T-cell (primary cell): ENCODE results near the gene ALDOA. TPM values are rescaled to one million over a fixed set of nuclear protein-coding genes. Genes with fewer than 3 reads are reported as not detected.
A peak's percentile ranks its signal among the peaks of the same experiment; 100 is the strongest.

ENCODE experiments used
- ATAC-seq, 4 experiments: fragments of 200-7000 bp in 3 of 4; fragments of 150-1000 bp in 1 of 4; cut with Tn5 transposase; replicated peaks in 1 of 4; 1 replicate in 3 of 4; 2 replicates in 1 of 4; pipeline ENCODE4 v1.10.0; 2021; ENCODE audit warnings: moderate library complexity in 3 of 4, mild to moderate bottlenecking in 2 of 4, moderate number of reproducible peaks in 1 of 4
- CTCF ChIA-PET, 2 donors: fragments of 300-600 bp; sonication (Branson Sonifier 250); formaldehyde crosslinking; loops; one replicate each; lab custom pipeline; 2022; ENCODE audit warnings: antibody characterized with exemption in 2 of 2; lab: Charles Lee
- POLR2A ChIA-PET, 2 donors: fragments of 300-600 bp; sonication (Branson Sonifier 250); formaldehyde crosslinking; loops; one replicate each; lab custom pipeline; 2022; ENCODE audit warnings: antibody characterized with exemption in 2 of 2; lab: Charles Lee
- DNase-seq, 35 experiments: peaks; one replicate each; pipeline versions ENCODE4 v3.0.0 to v3.0.0-alpha.2; 2013 to 2023
- H3K27ac ChIP-seq: one replicate; pipeline ENCODE4 v1.5.1; 2013; ENCODE audit warnings: low read length
- H3K27me3 ChIP-seq, 2 experiments: replicated peaks in 1 of 2; 1 replicate in 1 of 2; 2 replicates in 1 of 2; pipeline versions ENCODE4 v1.6.1 to v1.7.0; 2013; ENCODE audit warnings: low read length in 1 of 2, mixed read lengths in 1 of 2; ENCODE audit not compliant: control insufficient read depth in 2 of 2, insufficient read depth in 2 of 2; ENCODE audit errors: extremely low read depth in 1 of 2
- H3K36me3 ChIP-seq, 2 donors: 1 replicate in 1 of 2; 2 replicates in 1 of 2; pipeline versions ENCODE4 v1.6.1 to v1.7.0; 2013; ENCODE audit warnings: low read length in 1 of 2; ENCODE audit not compliant: control insufficient read depth in 2 of 2, insufficient read depth in 1 of 2; ENCODE audit errors: extremely low read depth in 1 of 2
- H3K4me1 ChIP-seq, 2 experiments: 1 replicate in 1 of 2; 2 replicates in 1 of 2; pipeline versions ENCODE4 v1.6.1 to v1.7.0; 2013; ENCODE audit warnings: low read length in 2 of 2, mixed read lengths in 1 of 2; ENCODE audit not compliant: insufficient read depth in 2 of 2, control insufficient read depth in 1 of 2; ENCODE audit errors: extremely low read depth in 1 of 2
- H3K4me3 ChIP-seq, 2 donors: 1 replicate in 1 of 2; 2 replicates in 1 of 2; pipeline versions ENCODE4 v1.5.1 to v1.7.0; 2013; ENCODE audit warnings: mild to moderate bottlenecking in 2 of 2, low read length in 1 of 2, moderate library complexity in 1 of 2; ENCODE audit not compliant: control insufficient read depth in 1 of 2; ENCODE audit errors: extremely low read depth in 1 of 2
- H3K9me3 ChIP-seq: 2 replicates; pipeline ENCODE4 v1.7.0; 2013
- H3K27ac Mint-ChIP-seq, 2 donors: one replicate each; pipeline ENCODE4 v1.8.0; 2020 to 2021; ENCODE audit warnings: mild to moderate bottlenecking in 2 of 2, mixed read lengths in 2 of 2
- H3K27me3 Mint-ChIP-seq, 2 donors: one replicate each; pipeline ENCODE4 v1.8.0; 2021 to 2022; ENCODE audit warnings: mixed read lengths in 2 of 2
- H3K36me3 Mint-ChIP-seq: one replicate; pipeline ENCODE4 v1.8.0; 2021; ENCODE audit warnings: mixed read lengths
- H3K4me1 Mint-ChIP-seq, 3 donors: one replicate each; pipeline ENCODE4 v1.8.0; 2020 to 2022; ENCODE audit warnings: mixed read lengths in 3 of 3, mild to moderate bottlenecking in 1 of 3
- H3K4me3 Mint-ChIP-seq, 3 donors: one replicate each; pipeline ENCODE4 v1.8.0; 2020 to 2022; ENCODE audit warnings: mild to moderate bottlenecking in 3 of 3, mixed read lengths in 3 of 3, moderate library complexity in 3 of 3
- H3K9me3 Mint-ChIP-seq, 3 donors: one replicate each; pipeline ENCODE4 v1.8.0; 2020 to 2022; ENCODE audit warnings: mixed read lengths in 3 of 3
- WGBS: methylation state at CpG from one replicate; pipeline ENCODE4 v1.1.5; 2013; ENCODE audit warnings: missing lambda C conversion rate; ENCODE audit not compliant: insufficient coverage; 5-methylcytosine and 5-hydroxymethylcytosine counted together
- total RNA-seq, 35 experiments: library from RNA in 6 of 35; stranded (reverse) in 6 of 35; fragments of 120-200 nt in 1 of 35; gene quantifications; one replicate each; pipeline versions ENCODE4 v1.2.1 to v1.2.4 and lab custom pipeline; 2013 to 2026

The ALDOA gene
- total RNA-seq, 5 donors from 2014 or later (not counting 1 experiment from before 2014, with no cell fraction given) = 367 to 715 (median 567) TPM

DNA sequence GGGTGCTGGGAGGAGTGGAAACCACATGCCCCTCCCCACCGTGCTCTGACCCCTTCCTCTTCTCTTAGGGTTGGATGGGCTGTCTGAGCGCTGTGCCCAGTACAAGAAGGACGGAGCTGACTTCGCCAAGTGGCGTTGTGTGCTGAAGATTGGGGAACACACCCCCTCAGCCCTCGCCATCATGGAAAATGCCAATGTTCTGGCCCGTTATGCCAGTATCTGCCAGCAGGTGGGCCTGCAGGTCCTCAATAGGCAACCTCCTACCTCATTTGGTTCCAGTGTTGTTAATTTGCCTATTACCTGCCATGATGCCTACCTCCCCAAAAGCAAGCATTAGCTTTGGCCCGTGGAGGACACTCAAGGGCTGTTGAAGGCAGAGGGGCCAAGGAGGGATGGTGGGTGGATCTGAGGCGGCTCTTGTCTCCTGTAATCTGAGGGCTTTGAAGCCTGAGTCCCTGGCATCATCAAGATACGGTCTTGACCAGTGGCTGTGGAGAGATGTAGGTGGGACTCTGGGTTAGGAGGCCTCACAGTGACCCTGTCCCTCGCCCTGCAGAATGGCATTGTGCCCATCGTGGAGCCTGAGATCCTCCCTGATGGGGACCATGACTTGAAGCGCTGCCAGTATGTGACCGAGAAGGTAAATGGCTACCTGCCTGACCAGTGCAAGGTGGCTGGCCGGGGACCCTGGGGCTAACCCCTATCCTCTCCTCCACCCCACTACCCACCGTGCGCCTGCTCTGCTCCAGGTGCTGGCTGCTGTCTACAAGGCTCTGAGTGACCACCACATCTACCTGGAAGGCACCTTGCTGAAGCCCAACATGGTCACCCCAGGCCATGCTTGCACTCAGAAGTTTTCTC lies 3.4 kb downstream of the ALDOA start:
- H3K27ac Mint-ChIP-seq = peak overlapping the region; percentile 77 to 78
- H3K4me1 Mint-ChIP-seq = peaks cover 26 to 39% (median 34%) of the 10 kb centered on the region in 3 donors
- DNase-seq = peak in 34 of 35 experiments; percentile 18 to 75 (median 57)
- WGBS = 88% methylated on average over 14 of the region's 17 CpGs
- H3K4me3 Mint-ChIP-seq = peak overlapping the region; percentile 42 to 64 (median 54)
- peaks cover 38% of the 10 kb centered on the region for H3K36me3 Mint-ChIP-seq
- Histone ChIP-seq H3K4me3 (no peak overlapping the region), H3K27me3 (no peaks in the 10 kb centered on the region), H3K9me3 (no peaks in the 10 kb centered on the region), H3K36me3 (peaks cover 14 to 55% of the 10 kb centered on the region in 2 donors), H3K4me1 (peaks cover 11 to 52% of the 10 kb centered on the region in 2 experiments), H3K27ac (peak overlapping the region; percentile 30)
- H3K27me3 Mint-ChIP-seq = no peaks in the 10 kb centered on the region
- POLR2A ChIA-PET = no interaction called here
- no peaks in the 10 kb centered on the region for H3K9me3 Mint-ChIP-seq
- CTCF ChIA-PET = interaction anchor here in 1 of 2 donors (0.7 kb wide), 1 partner anchor 22 kb away, joined by 3 read pairs; no protein-coding TSS in a partner anchor
- ATAC-seq = no peak

DNA sequence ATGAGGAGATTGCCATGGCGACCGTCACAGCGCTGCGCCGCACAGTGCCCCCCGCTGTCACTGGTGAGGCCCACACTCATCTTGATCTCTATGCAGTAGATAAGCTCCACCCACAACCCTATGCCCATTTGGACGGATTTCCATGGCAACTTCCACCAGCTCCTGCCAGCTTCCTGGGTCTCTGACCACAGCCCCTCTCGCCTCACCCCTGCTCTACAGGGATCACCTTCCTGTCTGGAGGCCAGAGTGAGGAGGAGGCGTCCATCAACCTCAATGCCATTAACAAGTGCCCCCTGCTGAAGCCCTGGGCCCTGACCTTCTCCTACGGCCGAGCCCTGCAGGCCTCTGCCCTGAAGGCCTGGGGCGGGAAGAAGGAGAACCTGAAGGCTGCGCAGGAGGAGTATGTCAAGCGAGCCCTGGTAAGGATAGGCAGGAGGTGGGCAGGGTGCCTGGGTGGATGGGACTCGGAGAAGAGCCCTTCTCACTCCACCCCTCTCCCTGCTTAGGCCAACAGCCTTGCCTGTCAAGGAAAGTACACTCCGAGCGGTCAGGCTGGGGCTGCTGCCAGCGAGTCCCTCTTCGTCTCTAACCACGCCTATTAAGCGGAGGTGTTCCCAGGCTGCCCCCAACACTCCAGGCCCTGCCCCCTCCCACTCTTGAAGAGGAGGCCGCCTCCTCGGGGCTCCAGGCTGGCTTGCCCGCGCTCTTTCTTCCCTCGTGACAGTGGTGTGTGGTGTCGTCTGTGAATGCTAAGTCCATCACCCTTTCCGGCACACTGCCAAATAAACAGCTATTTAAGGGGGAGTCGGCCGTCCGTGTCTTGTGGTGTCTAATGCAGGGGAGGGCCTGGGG lies 4.3 kb downstream of the ALDOA start:
- H3K36me3 Mint-ChIP-seq = peaks cover 38% of the 10 kb centered on the region
- H3K4me1 ChIP-seq = peaks cover 12 to 46% of the 10 kb centered on the region in 2 experiments
- H3K36me3 ChIP-seq = peaks cover 14 to 55% of the 10 kb centered on the region in 2 donors
- H3K4me3 ChIP-seq = no peak overlapping the region
- no peak for ATAC-seq
- CTCF ChIA-PET = no interaction called here
- H3K4me3 Mint-ChIP-seq = peak overlapping the region in 2 of 3 donors; percentile 11 to 31
- H3K4me1 Mint-ChIP-seq = peaks cover 21 to 41% (median 37%) of the 10 kb centered on the region in 3 donors
- WGBS = 95% methylated on average over 8 of the region's 31 CpGs
- H3K27me3 ChIP-seq = no peaks in the 10 kb centered on the region
- H3K27me3 Mint-ChIP-seq = no peaks in the 10 kb centered on the region
- no peak for DNase-seq
- H3K27ac Mint-ChIP-seq = peak overlapping the region in 1 of 2 donors; percentile 39
- POLR2A ChIA-PET = no interaction called here
- no peaks in the 10 kb centered on the region for H3K9me3 Mint-ChIP-seq
- no peaks in the 10 kb centered on the region for H3K9me3 ChIP-seq
- no peak overlapping the region for H3K27ac ChIP-seq

DNA sequence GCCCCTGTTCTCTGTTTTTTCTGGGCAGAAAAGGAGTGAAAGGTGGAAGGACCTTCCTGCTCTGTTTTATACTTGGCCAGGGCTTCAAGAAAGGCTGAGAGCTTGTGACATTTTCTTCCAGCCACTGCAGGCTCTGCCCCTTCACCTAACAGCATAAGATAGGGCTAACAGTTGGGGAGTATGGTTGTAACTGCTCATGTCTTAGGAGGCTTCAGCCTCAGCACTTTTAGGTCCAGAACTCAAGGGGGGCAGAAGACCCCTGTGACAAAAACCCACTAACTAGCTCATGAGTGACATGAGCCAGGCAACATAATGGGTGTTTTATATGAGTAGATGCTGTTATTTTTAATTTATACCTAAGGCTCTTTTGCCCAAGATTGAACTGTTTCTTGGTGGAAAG lies 4.9 kb downstream of the ALDOA start:
- Histone ChIP-seq H3K27me3 (no peaks in the 10 kb centered on the region), H3K9me3 (no peaks in the 10 kb centered on the region), H3K27ac (no peak overlapping the region), H3K4me3 (no peak overlapping the region), H3K36me3 (peaks cover 14 to 55% of the 10 kb centered on the region in 2 donors), H3K4me1 (peaks cover 16 to 52% of the 10 kb centered on the region in 2 experiments)
- Mint-ChIP-seq H3K27ac (peak overlapping the region in 1 of 2 donors; percentile 28), H3K36me3 (peaks cover 38% of the 10 kb centered on the region), H3K27me3 (no peaks in the 10 kb centered on the region), H3K4me3 (no peak overlapping the region), H3K9me3 (no peaks in the 10 kb centered on the region), H3K4me1 (peaks cover 22 to 46% (median 42%) of the 10 kb centered on the region in 3 donors)
- ATAC-seq (no peak), DNase-seq (no peak)
- ChIA-PET POLR2A (no interaction called here), CTCF (no interaction called here)

DNA sequence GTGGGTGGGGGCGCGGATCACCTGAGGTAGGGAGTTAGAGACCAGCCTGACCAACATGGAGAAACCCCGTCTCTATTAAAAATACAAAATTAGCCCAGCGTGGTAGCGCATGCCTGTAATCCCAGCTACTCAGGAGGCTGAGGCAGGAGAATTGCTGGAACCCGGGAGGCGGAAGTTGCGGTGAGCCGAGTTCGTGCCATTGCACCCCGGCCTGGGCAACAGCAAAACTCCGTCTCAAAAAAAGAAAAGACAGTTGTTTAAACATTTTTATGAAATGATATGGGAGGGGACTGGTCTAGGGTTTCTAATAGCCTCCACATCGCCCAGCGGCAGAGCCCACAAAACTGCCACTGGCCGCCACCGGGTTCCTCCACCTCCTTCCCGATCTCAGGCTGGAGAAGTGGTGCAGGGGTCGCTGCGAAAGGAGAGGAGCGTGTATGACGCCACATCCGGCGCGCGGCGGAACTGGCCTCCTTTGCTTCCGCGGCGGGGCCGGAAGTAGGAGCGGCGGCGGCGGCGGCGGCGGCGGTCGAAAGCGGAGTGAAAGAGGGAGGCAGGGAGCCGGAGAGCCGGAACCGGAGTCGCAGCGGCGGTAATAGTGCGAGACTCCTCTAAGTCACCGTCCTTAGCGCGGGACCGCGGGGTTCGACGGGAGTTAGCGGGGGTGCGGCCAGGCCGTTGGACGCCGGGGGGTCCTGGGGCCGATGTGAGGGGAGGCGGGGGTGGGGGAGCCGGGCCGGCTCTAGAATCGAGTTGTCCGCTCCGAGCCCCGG lies 10.1 kb downstream of the ALDOA start, which contains the start of gene PPP4C:
PPP4C (plus strand) TSS at position 492 of the 773 bp plus-strand sequence. CDS start 384 bp downstream, outside the sequence.
- WGBS = under 1% methylated on average over 50 of the region's 67 CpGs

DNA sequence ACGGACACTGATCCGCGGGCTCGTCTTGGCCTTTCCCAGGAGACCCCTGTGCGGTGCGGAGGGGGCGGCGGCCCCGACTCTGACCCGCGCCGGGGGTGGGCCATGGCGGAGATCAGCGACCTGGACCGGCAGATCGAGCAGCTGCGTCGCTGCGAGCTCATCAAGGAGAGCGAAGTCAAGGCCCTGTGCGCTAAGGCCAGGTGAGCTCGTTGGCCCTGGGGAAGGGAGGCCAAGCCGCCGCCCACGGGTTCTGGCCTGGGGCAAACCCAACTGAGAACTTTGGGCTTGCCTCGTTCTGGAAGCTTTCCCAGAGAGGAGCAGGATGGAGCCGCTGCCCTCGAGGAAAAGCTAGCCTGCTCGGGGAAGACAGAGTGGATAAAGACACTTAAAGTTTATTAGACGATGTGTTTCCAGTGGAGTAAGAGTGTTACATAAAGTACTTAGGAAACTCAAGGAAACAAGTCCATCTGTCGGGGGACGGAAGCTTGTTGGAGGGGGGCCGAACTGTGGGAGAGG lies 10.8 kb downstream of the ALDOA start:
- peak in 5 of 35 experiments; percentile 25 to 46 (median 29) for DNase-seq
- Histone ChIP-seq H3K9me3 (no peaks in the 10 kb centered on the region), H3K4me3 (peak overlapping the region; percentile 87 to 91), H3K27ac (peak overlapping the region; percentile 68), H3K36me3 (peaks cover 10 to 49% of the 10 kb centered on the region in 2 donors), H3K27me3 (no peaks in the 10 kb centered on the region), H3K4me1 (peaks cover 13 to 52% of the 10 kb centered on the region in 2 experiments)
- H3K4me3 Mint-ChIP-seq = peak overlapping the region; percentile 90 to 96 (median 93)
- peaks cover 38 to 47% (median 43%) of the 10 kb centered on the region in 3 donors for H3K4me1 Mint-ChIP-seq
- ChIA-PET CTCF (interaction anchor here in 1 of 2 donors (0.9 to 1.2 kb wide), 3 partner anchors 14 to 17 kb away, joined by 3 to 5 read pairs (median 3); partner anchors contain the start of gene TBX6), POLR2A (interaction anchor here (0.6 to 1.4 kb wide), 3 partner anchors 11 to 17 kb away, joined by 3 to 6 read pairs (median 5); partner anchors contain the start of gene ALDOA (in 1 of the 2))
- H3K27me3 Mint-ChIP-seq = no peaks in the 10 kb centered on the region
- H3K36me3 Mint-ChIP-seq = peaks cover 28% of the 10 kb centered on the region
- peak; percentile 33 to 44 (median 36) for ATAC-seq
- no peaks in the 10 kb centered on the region for H3K9me3 Mint-ChIP-seq
- WGBS = 1% methylated on average over 30 of the region's 33 CpGs
- H3K27ac Mint-ChIP-seq = peak overlapping the region; percentile 74 to 87

More for the DNA sequence above, 10.1 kb downstream of the ALDOA start, which contains the start of gene PPP4C:
- H3K9me3 Mint-ChIP-seq = no peaks in the 10 kb centered on the region
- H3K27ac Mint-ChIP-seq = peak within 1 kb of the TSS; percentile 91 to 92
- H3K4me1 Mint-ChIP-seq = peaks cover 38 to 47% (median 43%) of the 10 kb centered on the region in 3 donors
- peaks cover 7 to 47% of the 10 kb centered on the region in 2 donors for H3K36me3 ChIP-seq
- H3K27me3 Mint-ChIP-seq = no peaks in the 10 kb centered on the region
- ATAC-seq = peak; percentile 86 to 95 (median 92)
- no peaks in the 10 kb centered on the region for H3K9me3 ChIP-seq
- DNase-seq = peak; percentile 76 to 95 (median 88)
- peak within 1 kb of the TSS; percentile 68 for H3K27ac ChIP-seq
- CTCF ChIA-PET = interaction anchor here in 1 of 2 donors (0.9 to 1.2 kb wide), 2 partner anchors 14 to 16 kb away, joined by 3 to 5 read pairs; partner anchors contain the start of gene TBX6
- peak within 1 kb of the TSS; percentile 87 to 91 for H3K4me3 ChIP-seq
- POLR2A ChIA-PET = interaction anchor here (0.6 to 1.4 kb wide), 3 partner anchors 10 to 423 kb away, joined by 3 to 6 read pairs (median 4); partner anchors contain the start of gene ALDOA (in 1 of the 2)
- peaks cover 28% of the 10 kb centered on the region for H3K36me3 Mint-ChIP-seq
- H3K27me3 ChIP-seq = no peaks in the 10 kb centered on the region
- peaks cover 13 to 46% of the 10 kb centered on the region in 2 experiments for H3K4me1 ChIP-seq
- peak within 1 kb of the TSS; percentile 90 to 96 (median 93) for H3K4me3 Mint-ChIP-seq
